Astrocyte of the spinal cord (primary cell): ENCODE measurements around the gene NCLN.

Experiments
- DNase-seq: peaks from one replicate; pipeline ENCODE4 v3.0.0; 2011; ENCODE audit warnings: low read depth, low spot score
- H3K4me3 ChIP-seq: 2 replicates; pipeline ENCODE4 v1.5.1; 2011; ENCODE audit warnings: low read depth, mild to moderate bottlenecking, low read length, moderate library complexity
- CTCF ChIP-seq: IDR thresholded peaks from 2 replicates; pipeline ENCODE4 v1.5.1; 2012; ENCODE audit warnings: low read depth, mild to moderate bottlenecking, low read length, inconsistent platforms
- in situ Hi-C: cut with HindIII; loops from 2 replicates; pipeline ENCODE4 v1.10.0; 2017; ENCODE audit warnings: low sequenced_read_pairs

Gene NCLN

GRCh38 chr19:3142292-3142670 lies 43.4 kb upstream of the NCLN start:
- no peak for TF ChIP-seq CTCF
- no peak overlapping the region for H3K4me3 ChIP-seq
- in situ Hi-C loops: no loop called here
- peak; percentile 73 for DNase-seq

DNA sequence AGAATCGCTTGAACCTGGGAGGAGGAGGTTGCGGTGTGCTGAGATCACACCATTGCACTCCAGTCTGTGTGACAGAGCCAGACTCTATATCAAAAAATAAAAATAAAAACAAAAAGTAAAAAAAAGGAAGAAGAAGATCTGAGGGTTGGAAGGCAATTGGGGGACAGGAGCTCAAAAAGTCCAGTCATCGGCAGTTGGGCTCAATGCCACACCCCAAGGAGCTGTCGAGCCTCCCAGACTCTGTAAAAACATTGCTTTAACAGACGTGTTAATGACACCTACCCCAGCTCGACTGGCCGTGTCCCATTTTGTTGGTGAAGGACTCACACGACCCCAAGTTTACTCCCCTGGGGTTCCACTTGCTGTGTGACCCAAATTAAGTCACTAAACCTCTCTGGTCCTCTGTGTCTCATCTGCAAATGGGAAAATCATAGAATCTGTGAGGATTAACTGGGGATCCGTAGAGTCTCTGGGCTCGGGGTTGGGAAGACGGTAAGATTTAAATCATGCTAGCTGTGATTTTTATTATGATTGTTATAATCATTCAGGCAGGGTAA lies 42.9 kb upstream of the NCLN start:
- in situ Hi-C loops: no loop called here
- TF ChIP-seq CTCF: no peak
- H3K4me3 ChIP-seq: no peak overlapping the region
- DNase-seq: no peak

DNA sequence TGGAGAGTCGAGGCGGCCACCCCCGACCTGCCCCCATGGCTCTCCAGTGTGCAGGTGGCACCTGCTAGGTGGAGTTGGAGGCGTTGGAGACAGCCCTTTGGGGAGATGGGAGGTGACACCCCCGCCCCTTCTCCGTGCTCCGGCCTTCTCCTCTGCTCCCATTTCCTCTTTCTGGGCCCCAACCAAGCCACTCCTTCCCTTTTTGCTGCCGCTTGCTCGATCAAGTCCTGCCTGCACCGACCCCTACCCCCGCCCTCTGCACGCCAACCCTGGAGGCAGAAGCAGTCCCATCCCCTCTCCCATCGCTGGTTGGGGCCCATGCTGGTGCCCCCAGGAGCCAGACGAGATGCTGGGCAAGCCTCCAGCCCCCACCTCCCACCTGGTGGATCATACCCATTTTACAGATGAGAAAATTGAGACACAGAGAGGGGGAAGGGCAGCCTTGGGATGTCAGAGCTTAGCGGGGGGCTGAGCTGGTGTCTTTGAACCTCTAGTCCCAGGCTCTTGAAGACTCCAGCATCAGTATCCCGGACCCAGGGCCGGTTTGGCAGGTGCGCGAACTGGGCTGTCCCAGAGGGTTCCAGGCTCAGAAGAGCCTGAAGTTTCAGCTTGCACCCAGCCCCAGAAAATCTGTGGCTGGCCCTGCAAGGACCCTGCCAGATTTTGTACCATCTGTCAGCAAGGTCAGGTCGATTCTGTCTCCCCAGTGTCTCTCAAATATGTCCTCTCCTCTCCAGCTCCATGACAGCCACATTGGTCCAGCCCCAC lies 39.6 kb upstream of the NCLN start:
- no peak overlapping the region for H3K4me3 ChIP-seq
- no peak for TF ChIP-seq CTCF
- DNase-seq: no peak
- in situ Hi-C loops: no loop called here

DNA sequence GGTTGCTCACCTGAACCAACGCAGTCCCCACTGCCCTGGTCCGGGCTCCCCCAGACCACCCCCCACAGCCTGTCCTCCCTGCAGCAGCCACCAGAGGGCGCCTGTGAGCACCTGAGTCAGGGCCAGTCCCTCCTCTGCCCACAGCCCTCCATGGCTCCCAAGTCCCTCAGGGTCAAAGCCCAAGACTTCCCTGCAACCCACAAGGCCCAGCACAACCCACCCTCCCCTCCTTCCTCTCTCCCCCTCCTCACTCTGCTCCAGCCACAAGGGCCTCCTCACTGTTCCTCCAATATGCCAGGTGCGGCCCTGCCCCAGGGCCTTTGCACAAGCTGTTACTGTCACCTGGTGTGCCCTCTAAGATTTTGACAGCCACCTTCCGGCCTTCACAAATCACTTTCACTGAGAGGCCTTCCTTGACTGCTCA lies 39.0 kb upstream of the NCLN start:
- DNase-seq: no peak
- no peak overlapping the region for H3K4me3 ChIP-seq
- in situ Hi-C loops: no loop called here
- peak; percentile 86 for TF ChIP-seq CTCF

GRCh38 chr19:3148503-3148902 lies 37.2 kb upstream of the NCLN start:
- in situ Hi-C loops: no loop called here
- no peak for TF ChIP-seq CTCF
- no peak overlapping the region for H3K4me3 ChIP-seq
- DNase-seq: no peak

DNA sequence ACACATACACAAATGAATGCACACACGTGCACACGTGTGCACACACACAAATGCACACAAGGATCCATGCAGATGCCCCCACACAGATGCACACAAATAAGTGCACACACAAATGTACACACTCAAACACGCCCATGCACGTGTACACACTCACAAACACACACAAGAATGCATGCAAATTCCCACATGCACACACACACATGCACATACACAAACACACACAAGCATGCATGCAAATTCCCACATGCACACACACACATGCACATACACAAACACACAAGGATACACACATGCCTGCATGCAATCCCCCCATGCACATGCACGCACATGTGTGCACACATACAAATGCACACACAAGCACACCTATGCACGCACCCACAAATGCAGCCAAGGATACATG lies 36.6 kb upstream of the NCLN start:
- in situ Hi-C loops: no loop called here
- no peak for TF ChIP-seq CTCF
- DNase-seq: no peak
- no peak overlapping the region for H3K4me3 ChIP-seq
